CD14-positive monocyte (primary cell): ENCODE data around the gene OSCAR. TPM values are rescaled to one million over a fixed set of nuclear protein-coding genes. Genes with fewer than 3 reads are reported as not detected.
"Not testable (repeated sequence)": the region's sequence is repeated elsewhere in the genome, so short reads cannot be mapped to it uniquely, and the experiment has no call there.

Source experiments
- DNase-seq, 3 donors: peaks; one replicate each; pipeline ENCODE4 v3.0.0-alpha.2; 2011 to 2022
- H2AFZ ChIP-seq: 2 replicates; pipeline ENCODE4 v1.6.0; 2012; ENCODE audit warnings: mild to moderate bottlenecking, low read depth, low read length, inconsistent platforms; ENCODE audit not compliant: insufficient read depth, poor library complexity, severe bottlenecking
- H3K27ac ChIP-seq, 2 donors: 1 replicate in 1 of 2; 2 replicates in 1 of 2; pipeline ENCODE4 v1.5.1; 2012 to 2013; ENCODE audit warnings: low read length in 2 of 2, control low read depth in 1 of 2, inconsistent platforms in 1 of 2, low read depth in 1 of 2, mild to moderate bottlenecking in 1 of 2
- H3K27me3 ChIP-seq, 2 donors: one replicate each; pipeline versions ENCODE4 v1.6.0 to v1.6.1; 2011 to 2013; ENCODE audit warnings: low read length in 2 of 2; ENCODE audit not compliant: control insufficient read depth in 2 of 2, insufficient read depth in 2 of 2
- H3K36me3 ChIP-seq, 2 donors: replicated peaks in 1 of 2; 1 replicate in 1 of 2; 2 replicates in 1 of 2; pipeline versions ENCODE4 v1.5.1 to v1.6.1; 2012 to 2013; ENCODE audit warnings: low read length in 2 of 2, control low read depth in 1 of 2, inconsistent platforms in 1 of 2, mild to moderate bottlenecking in 1 of 2; ENCODE audit not compliant: insufficient read depth in 2 of 2, control insufficient read depth in 1 of 2
- H3K4me1 ChIP-seq, 2 donors: 1 replicate in 1 of 2; 2 replicates in 1 of 2; pipeline versions ENCODE4 v1.5.1 to v1.6.1; 2012 to 2013; ENCODE audit warnings: low read length in 2 of 2, control low read depth in 1 of 2, inconsistent platforms in 1 of 2, mild to moderate bottlenecking in 1 of 2, moderate library complexity in 1 of 2; ENCODE audit not compliant: insufficient read depth in 2 of 2, control insufficient read depth in 1 of 2
- H3K4me2 ChIP-seq: replicated peaks from 2 replicates; pipeline ENCODE3; 2012; ENCODE audit warnings: low read length, moderate library complexity, mild to moderate bottlenecking; ENCODE audit not compliant: poor library complexity, severe bottlenecking; ENCODE audit errors: extremely low read depth
- H3K4me3 ChIP-seq, 3 experiments: fragments of 200-600 bp in 1 of 3; sonication (generic) in 1 of 3; replicated peaks in 1 of 3; 1 replicate in 2 of 3; 2 replicates in 1 of 3; pipeline ENCODE4 v1.5.1; 2011 to 2013; ENCODE audit warnings: low read length in 3 of 3, mild to moderate bottlenecking in 3 of 3, control low read depth in 2 of 3, low read depth in 2 of 3, inconsistent platforms in 1 of 3, moderate library complexity in 1 of 3
- H3K79me2 ChIP-seq: 2 replicates; pipeline ENCODE4 v1.6.0; 2012; ENCODE audit warnings: mild to moderate bottlenecking, control low read depth, inconsistent platforms, low read length, moderate library complexity; ENCODE audit not compliant: insufficient read depth
- H3K9ac ChIP-seq: 2 replicates; pipeline ENCODE4 v1.6.0; 2017; ENCODE audit warnings: low read length, mild to moderate bottlenecking; ENCODE audit not compliant: insufficient read depth, poor library complexity, severe bottlenecking
- H3K9me3 ChIP-seq, 2 donors: replicated peaks in 1 of 2; 1 replicate in 1 of 2; 2 replicates in 1 of 2; pipeline versions ENCODE4 v1.5.1 to v1.6.1; 2012 to 2013; ENCODE audit warnings: low read length in 2 of 2, control low read depth in 1 of 2; ENCODE audit not compliant: control insufficient read depth in 1 of 2, insufficient read depth in 1 of 2
- H4K20me1 ChIP-seq: 2 replicates; pipeline ENCODE4 v1.6.0; 2012; ENCODE audit warnings: mild to moderate bottlenecking, low read length, control low read depth, moderate library complexity; ENCODE audit not compliant: insufficient read depth
- H3K27ac Mint-ChIP-seq, 7 donors: one replicate each; pipeline ENCODE4 v1.8.0; 2020; ENCODE audit warnings: mild to moderate bottlenecking in 7 of 7, mixed read lengths in 7 of 7, moderate library complexity in 6 of 7, inconsistent platforms in 2 of 7
- H3K27me3 Mint-ChIP-seq, 3 donors: one replicate each; pipeline ENCODE4 v1.8.0; 2021 to 2022; ENCODE audit warnings: low read depth in 3 of 3, mild to moderate bottlenecking in 3 of 3, mixed read lengths in 3 of 3, moderate library complexity in 3 of 3, inconsistent platforms in 1 of 3
- H3K36me3 Mint-ChIP-seq, 2 donors: one replicate each; pipeline ENCODE4 v1.8.0; 2020; ENCODE audit warnings: mixed read lengths in 2 of 2, inconsistent platforms in 1 of 2, mild to moderate bottlenecking in 1 of 2
- H3K4me1 Mint-ChIP-seq: one replicate; pipeline ENCODE4 v1.8.0; 2020; ENCODE audit warnings: mild to moderate bottlenecking, mixed read lengths
- H3K4me3 Mint-ChIP-seq, 2 donors: one replicate each; pipeline ENCODE4 v1.8.0; 2020; ENCODE audit warnings: mild to moderate bottlenecking in 2 of 2, mixed read lengths in 2 of 2, moderate library complexity in 1 of 2
- H3K9me3 Mint-ChIP-seq, 7 donors: one replicate each; pipeline ENCODE4 v1.8.0; 2020 to 2022; ENCODE audit warnings: mixed read lengths in 7 of 7, mild to moderate bottlenecking in 6 of 7, moderate library complexity in 6 of 7, inconsistent platforms in 2 of 7
- WGBS: methylation state at CpG from one replicate; pipeline ENCODE4 v1.1.5; 2013; ENCODE audit warnings: missing lambda C conversion rate; ENCODE audit not compliant: insufficient coverage; 5-methylcytosine and 5-hydroxymethylcytosine counted together
- intact Hi-C, 2 donors: fragments of 100-400 bp; cut with micrococcal nuclease; formaldehyde crosslinking; loops; one replicate each; pipeline versions ENCODE4 v1.15.0 to v1.15.1; 2023
- polyA plus RNA-seq, 3 donors: library from polyadenylated mRNA; depleted of rRNA in 1 of 3; unstranded in 2 of 3; stranded (reverse) in 1 of 3; fragments of 300-500 nt in 2 of 3; fragments of >200 nt in 1 of 3; fragmentation: Illumina TruSeq in 2 of 3; gene quantifications; 1 replicate in 2 of 3; 2 replicates in 1 of 3; pipeline ENCODE4 v1.2.3, GENCODE V29; 2012 to 2021
- TF ChIP-seq, protein P1 (sequence below): fragments of 200-600 bp; IDR thresholded peaks from one replicate; pipeline ENCODE4 v1.8.0; 2022; ENCODE audit warnings: antibody characterized with exemption, mild to moderate bottlenecking

OSCAR gene
- polyA plus RNA-seq, 3 donors: 81.4 to 270 (median 126) TPM

DNA sequence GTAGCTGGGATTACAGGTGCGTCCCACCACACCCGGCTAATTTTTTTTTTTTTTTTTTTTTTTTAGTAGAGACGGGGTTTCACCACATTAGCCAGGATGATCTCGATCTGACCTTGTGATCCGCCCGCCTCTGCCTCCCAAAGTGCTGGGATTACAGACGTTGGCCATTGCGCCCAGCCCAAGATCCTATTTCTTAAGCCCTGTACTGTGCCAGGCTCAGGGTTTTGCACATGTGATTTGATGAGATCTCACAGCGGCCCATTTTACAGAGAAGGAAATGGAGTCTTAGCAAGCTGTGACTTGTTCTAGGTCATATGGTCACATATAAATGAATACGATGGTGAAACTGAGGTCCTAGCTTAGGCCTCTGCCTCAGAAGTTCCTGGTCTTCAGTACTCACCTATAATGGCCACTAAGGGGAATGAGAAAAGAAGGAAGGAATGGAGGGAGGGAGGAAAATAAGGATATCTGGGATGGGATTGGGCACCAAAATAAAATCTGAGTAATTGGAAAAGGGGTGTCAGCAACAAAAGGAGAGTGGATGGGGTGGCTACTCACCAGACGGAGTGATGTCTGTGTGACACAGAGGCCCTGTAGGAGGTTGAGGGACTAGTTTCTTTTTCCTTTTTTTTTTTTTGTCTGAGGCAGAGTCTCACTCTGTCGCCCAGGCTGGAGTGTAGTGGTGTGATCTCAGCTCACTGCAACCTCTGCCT, 1.3 kb downstream of the OSCAR start:
- intact Hi-C loops: loop anchor here in 1 of 2 donors (10.0 kb wide), 1 partner anchor 55 kb away; no protein-coding TSS in a partner anchor

DNA sequence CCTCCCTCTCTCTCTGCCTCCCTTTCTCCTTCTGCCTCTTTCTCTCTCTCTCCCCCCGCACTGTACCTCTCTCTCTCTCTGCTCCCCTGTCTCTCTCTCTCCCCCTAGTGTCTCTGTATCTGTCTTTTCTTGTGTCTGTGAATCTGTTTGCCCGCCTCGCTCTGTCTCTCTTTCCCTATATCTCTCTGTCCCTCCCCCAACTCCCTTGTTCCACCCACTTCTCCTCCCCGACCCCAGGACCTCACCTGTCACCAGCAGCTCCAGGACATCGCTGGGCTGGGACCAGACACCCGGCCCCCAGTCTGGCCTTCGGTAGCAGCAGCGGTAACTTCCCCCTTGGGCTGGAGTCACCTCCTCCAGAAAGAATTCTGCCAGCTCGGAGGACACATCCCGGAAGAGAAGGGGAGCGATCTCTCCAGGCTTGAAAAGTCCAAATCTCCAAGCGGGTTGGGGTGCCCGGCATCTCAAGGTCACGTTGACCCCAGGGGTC, 3.9 kb downstream of the OSCAR start:
- H3K27ac Mint-ChIP-seq: peak overlapping the region; percentile 87 to 94 (median 92)
- WGBS: 5% methylated on average over 13 of the region's 14 CpGs
- TF ChIP-seq, protein P1, sequence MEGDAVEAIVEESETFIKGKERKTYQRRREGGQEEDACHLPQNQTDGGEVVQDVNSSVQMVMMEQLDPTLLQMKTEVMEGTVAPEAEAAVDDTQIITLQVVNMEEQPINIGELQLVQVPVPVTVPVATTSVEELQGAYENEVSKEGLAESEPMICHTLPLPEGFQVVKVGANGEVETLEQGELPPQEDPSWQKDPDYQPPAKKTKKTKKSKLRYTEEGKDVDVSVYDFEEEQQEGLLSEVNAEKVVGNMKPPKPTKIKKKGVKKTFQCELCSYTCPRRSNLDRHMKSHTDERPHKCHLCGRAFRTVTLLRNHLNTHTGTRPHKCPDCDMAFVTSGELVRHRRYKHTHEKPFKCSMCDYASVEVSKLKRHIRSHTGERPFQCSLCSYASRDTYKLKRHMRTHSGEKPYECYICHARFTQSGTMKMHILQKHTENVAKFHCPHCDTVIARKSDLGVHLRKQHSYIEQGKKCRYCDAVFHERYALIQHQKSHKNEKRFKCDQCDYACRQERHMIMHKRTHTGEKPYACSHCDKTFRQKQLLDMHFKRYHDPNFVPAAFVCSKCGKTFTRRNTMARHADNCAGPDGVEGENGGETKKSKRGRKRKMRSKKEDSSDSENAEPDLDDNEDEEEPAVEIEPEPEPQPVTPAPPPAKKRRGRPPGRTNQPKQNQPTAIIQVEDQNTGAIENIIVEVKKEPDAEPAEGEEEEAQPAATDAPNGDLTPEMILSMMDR: no peak
- Histone ChIP-seq H2AFZ (peak overlapping the region; percentile 64), H3K4me1 (peaks cover 69 to 75% of the 10 kb centered on the region in 2 donors), H3K4me3 (peak overlapping the region; percentile 17 to 92 (median 26)), H3K9me3 (peaks cover 5 to 9% of the 10 kb centered on the region in 2 donors), H3K79me2 (peaks cover 63% of the 10 kb centered on the region), H3K4me2 (peak overlapping the region; percentile 72), H3K27me3 (no peaks in the 10 kb centered on the region), H4K20me1 (peaks cover 31% of the 10 kb centered on the region), H3K27ac (peak overlapping the region; percentile 49 to 80), H3K36me3 (peaks cover 8 to 16% of the 10 kb centered on the region in 2 donors), H3K9ac (peak overlapping the region; percentile 66)
- H3K9me3 Mint-ChIP-seq: peaks cover 0 to 13% (median 5%) of the 10 kb centered on the region in 7 donors
- peak; percentile 40 to 58 (median 42) for DNase-seq
- peak overlapping the region; percentile 81 to 96 for H3K4me3 Mint-ChIP-seq
- peaks cover 0 to 9% (median 3%) of the 10 kb centered on the region in 3 donors for H3K27me3 Mint-ChIP-seq
- H3K36me3 Mint-ChIP-seq: peaks cover 18 to 35% of the 10 kb centered on the region in 2 donors
- intact Hi-C loops: loop anchor here in 1 of 2 donors (10.0 kb wide), 1 partner anchor 52 kb away; no protein-coding TSS in a partner anchor
- H3K4me1 Mint-ChIP-seq: peaks cover 58% of the 10 kb centered on the region

More for the DNA sequence above, 1.3 kb downstream of the OSCAR start:
- H3K36me3 ChIP-seq: peaks cover 8 to 10% of the 10 kb centered on the region in 2 donors
- peak overlapping the region; percentile 83 for H3K4me2 ChIP-seq
- Mint-ChIP-seq H3K9me3 (peaks cover 0 to 8% (median 5%) of the 10 kb centered on the region in 7 donors), H3K36me3 (peaks cover 12 to 27% of the 10 kb centered on the region in 2 donors), H3K4me1 (peaks cover 66% of the 10 kb centered on the region), H3K27me3 (peaks cover 0 to 3% (median 2%) of the 10 kb centered on the region in 3 donors), H3K4me3 (peak overlapping the region; percentile 90 to 94), H3K27ac (peak overlapping the region; percentile 96 to 99 (median 98))
- peak overlapping the region; percentile 75 to 95 (median 92) for H3K4me3 ChIP-seq
- peaks cover 87% of the 10 kb centered on the region for H3K79me2 ChIP-seq
- DNase-seq: peak in 2 of 3 donors; percentile 35 to 43
- no peak overlapping the region for H2AFZ ChIP-seq
- peaks cover 85 to 92% of the 10 kb centered on the region in 2 donors for H3K4me1 ChIP-seq
- H3K9me3 ChIP-seq: peaks cover 5 to 9% of the 10 kb centered on the region in 2 donors
- peaks cover 20% of the 10 kb centered on the region for H4K20me1 ChIP-seq
- 60% methylated on average over 4 of the region's 12 CpGs for WGBS
- H3K27ac ChIP-seq: peak overlapping the region; percentile 86 to 95
- H3K9ac ChIP-seq: peak overlapping the region; percentile 84
- TF ChIP-seq, protein P1: no peak
- no peaks in the 10 kb centered on the region for H3K27me3 ChIP-seq

DNA sequence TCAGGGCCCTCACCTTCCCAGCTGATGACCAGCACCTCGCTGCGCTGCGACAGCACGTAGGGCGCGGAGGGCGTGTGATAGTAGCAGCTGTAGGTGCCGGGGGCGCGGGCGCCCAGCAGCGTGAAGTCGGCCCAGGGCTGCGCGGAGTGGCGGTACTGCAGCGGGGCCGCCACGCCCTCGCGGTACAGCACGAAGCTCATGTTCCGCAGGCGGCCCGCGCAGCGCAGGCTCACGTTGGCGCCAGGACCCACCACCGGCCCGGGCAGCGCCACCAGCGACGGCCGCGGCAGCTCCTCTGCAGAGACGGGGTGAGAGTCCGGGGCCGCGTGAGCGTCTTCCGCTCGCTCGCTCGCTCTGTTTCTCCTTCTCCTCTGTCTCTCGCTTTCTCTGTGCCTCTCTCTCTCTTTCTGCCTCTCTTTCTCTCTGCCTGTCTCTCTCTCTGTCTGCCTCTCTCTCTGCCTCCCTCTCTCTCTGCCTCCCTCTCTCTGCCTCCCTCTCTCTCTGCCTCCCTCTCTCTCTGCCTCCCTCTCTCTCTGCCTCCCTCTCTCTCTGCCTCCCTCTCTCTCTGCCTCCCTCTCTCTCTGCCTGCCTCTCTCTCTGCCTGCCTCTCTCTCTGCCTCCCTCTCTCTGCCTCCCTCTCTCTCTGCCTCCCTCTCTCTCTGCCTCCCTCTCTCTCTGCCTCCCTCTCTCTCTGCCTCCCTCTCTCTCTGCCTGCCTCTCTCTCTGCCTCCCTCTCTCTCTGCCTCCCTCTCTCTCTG, 4.6 kb downstream of the OSCAR start:
- Mint-ChIP-seq H3K4me1 (peaks cover 53% of the 10 kb centered on the region), H3K27ac (peak overlapping the region in 6 of 7 donors; percentile 76 to 94 (median 90)), H3K9me3 (peaks cover 0 to 13% (median 5%) of the 10 kb centered on the region in 7 donors), H3K36me3 (peaks cover 18 to 35% of the 10 kb centered on the region in 2 donors), H3K4me3 (peak overlapping the region; percentile 81 to 96)
- Histone ChIP-seq H3K79me2 (peaks cover 57% of the 10 kb centered on the region), H3K4me2 (peak overlapping the region; percentile 72), H2AFZ (peak overlapping the region; percentile 64), H3K27ac (peak overlapping the region in 1 of 2 donors; percentile 80), H3K4me3 (peak overlapping the region; percentile 17 to 92 (median 26)), H3K9ac (peak overlapping the region; percentile 66), H3K4me1 (peaks cover 62 to 69% of the 10 kb centered on the region in 2 donors), H3K36me3 (peaks cover 8 to 16% of the 10 kb centered on the region in 2 donors), H4K20me1 (peaks cover 31% of the 10 kb centered on the region)
- intact Hi-C loops: loop anchor here in 1 of 2 donors (10.0 kb wide), 1 partner anchor 51 kb away; no protein-coding TSS in a partner anchor
- H3K27me3 Mint-ChIP-seq, H3K27me3 ChIP-seq, H3K9me3 ChIP-seq: not testable (repeated sequence)
- DNase-seq: peak; percentile 35 to 51 (median 46)
- WGBS: 2% methylated on average over 46 of the region's 46 CpGs
